ENCODE measurements around the gene KAT8. TPM values are rescaled to one million over a fixed set of nuclear protein-coding genes. Genes with fewer than 3 reads are reported as not detected.

The KAT8 gene
- total and polyA plus RNA-seq, 2 of the 4 experiments (the other 2 are of a cell fraction): 19.4 to 27.4 TPM

DNA sequence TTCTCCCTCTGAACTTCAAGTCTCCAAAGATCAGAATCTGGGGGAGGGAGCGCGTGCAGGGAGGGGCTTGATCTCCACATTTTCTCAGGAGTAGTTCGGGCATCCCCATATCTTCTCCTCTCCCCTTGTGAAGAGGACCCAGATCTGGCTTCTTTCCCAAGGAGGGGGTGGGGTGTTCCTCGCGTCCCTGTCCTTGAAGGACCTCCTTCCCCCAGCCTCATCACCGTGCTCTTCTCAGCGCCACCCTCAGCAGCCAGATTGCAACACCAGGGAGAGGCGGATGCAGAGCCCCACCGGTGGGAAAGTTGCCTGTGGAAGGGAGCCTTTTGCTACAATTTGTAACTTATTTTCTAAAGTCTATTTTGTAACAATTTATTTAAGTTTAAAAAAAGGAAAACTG lies 34.4 kb upstream of the KAT8 start:
- CTCF ChIA-PET: no interaction called here
- Histone ChIP-seq H3K18ac (ENCODE audit: low read depth, low read length) (no peak overlapping the region), H3K27ac (ENCODE audit: insufficient read depth, low read length) (no peak overlapping the region), H2BK20ac (ENCODE audit: low read depth, low read length) (no peak overlapping the region), H3K9me3 (ENCODE audit: control insufficient read depth, insufficient read depth, low read length) (no peaks in the 10 kb centered on the region), H2BK5ac (ENCODE audit: low read depth, low read length, poor library complexity, severe bottlenecking) (no peak overlapping the region), H4K8ac (ENCODE audit: low read depth in 2 of 2, low read length in 2 of 2) (no peak overlapping the region), H3K79me1 (ENCODE audit: low read depth in 1 of 2, low read length in 2 of 2) (peaks cover 14 to 46% of the 10 kb centered on the region in 2 experiments), H2BK15ac (ENCODE audit: low read depth, low read length) (no peak overlapping the region), H3K4me2 (ENCODE audit: low read depth, low read length) (no peak overlapping the region), H3K4ac (ENCODE audit: low read depth, low read length) (no peak overlapping the region), H4K91ac (ENCODE audit: insufficient read depth, low read depth, low read length) (no peak overlapping the region), H4K5ac (ENCODE audit: low read depth, low read length) (no peak overlapping the region), H4K20me1 (ENCODE audit: insufficient read depth, low read length) (peaks cover 21% of the 10 kb centered on the region), H2AK5ac (ENCODE audit: low read depth, low read length) (no peak overlapping the region), H3K36me3 (ENCODE audit: control insufficient read depth, insufficient read depth, low read length) (peaks cover 73% of the 10 kb centered on the region), H3K4me3 (ENCODE audit: insufficient read depth, low read depth, low read length) (no peak overlapping the region), H3K9me1 (ENCODE audit: insufficient read depth, low read length) (peaks cover 3% of the 10 kb centered on the region; the same call in 1 of the 2 replicates), H3K14ac (replicated peaks; ENCODE audit: low read depth, low read length) (no peak overlapping the region), H2AFZ (replicated peaks; ENCODE audit: low read length, poor library complexity) (no peak overlapping the region), H3K23ac (ENCODE audit: low read depth, low read length) (no peak overlapping the region), H3K27me3 (ENCODE audit: control insufficient read depth, insufficient read depth, low read length) (no peaks in the 10 kb centered on the region), H3K9ac (ENCODE audit: low read depth, low read length) (no peak overlapping the region), H3K56ac (ENCODE audit: extremely low read depth, insufficient read depth, low read length) (no peak overlapping the region), H2AK9ac (replicated peaks; ENCODE audit: low read depth, low read length, poor library complexity) (no peak overlapping the region), H3K4me1 (ENCODE audit: control insufficient read depth, insufficient read depth, low read length) (no peaks in the 10 kb centered on the region), H2BK120ac (ENCODE audit: low read depth, low read length) (no peak overlapping the region)
- dilution Hi-C loops (cut with HindIII; ENCODE audit: low sequenced_read_pairs, unreplicated experiment) (no loop called here), intact Hi-C loops (cut with micrococcal nuclease) (no loop called here), in situ Hi-C loops (cut with MboI; ENCODE audit: low sequenced_read_pairs) (loop anchor here (10.0 kb wide), 1 partner anchor 98 kb away; the partner anchor contains the start of gene HSD3B7)
- no peak for DNase-seq
- BruUV-seq (replicated peaks): no TSS peak
- no peak for ATAC-seq (ENCODE audit: low read depth)
- WGBS, 2 experiments (ENCODE audit: extremely low coverage in 2 of 2, insufficient read length in 1 of 2): no CpG with 5 or more reads among the region's 9 CpGs
- POLR2A ChIA-PET (ENCODE audit: unreplicated experiment): no interaction called here
- peak; percentile 3; the same call in 1 of the 2 replicates for TF ChIP-seq CEBPB (IDR thresholded peaks at IDR 0.05; ENCODE audit: low read depth, low read length)
- TF ChIP-seq, protein P1, sequence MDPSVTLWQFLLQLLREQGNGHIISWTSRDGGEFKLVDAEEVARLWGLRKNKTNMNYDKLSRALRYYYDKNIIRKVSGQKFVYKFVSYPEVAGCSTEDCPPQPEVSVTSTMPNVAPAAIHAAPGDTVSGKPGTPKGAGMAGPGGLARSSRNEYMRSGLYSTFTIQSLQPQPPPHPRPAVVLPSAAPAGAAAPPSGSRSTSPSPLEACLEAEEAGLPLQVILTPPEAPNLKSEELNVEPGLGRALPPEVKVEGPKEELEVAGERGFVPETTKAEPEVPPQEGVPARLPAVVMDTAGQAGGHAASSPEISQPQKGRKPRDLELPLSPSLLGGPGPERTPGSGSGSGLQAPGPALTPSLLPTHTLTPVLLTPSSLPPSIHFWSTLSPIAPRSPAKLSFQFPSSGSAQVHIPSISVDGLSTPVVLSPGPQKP (IDR thresholded peaks at IDR 0.05; ENCODE audit: borderline replicate concordance, low read depth, low read length): no peak
- no peak for TF ChIP-seq RFX5 (IDR thresholded peaks at IDR 0.05; ENCODE audit: low read depth, low read length)
